Upper lobe of left lung (tissue), 4 donors: ENCODE data around the gene ADD3.

Source experiments
- CTCF ChIP-seq, 6 experiments: fragments of 450-650 bp in 4 of 6; fragments of 200-600 bp in 2 of 6; sonication (generic) in 2 of 6; IDR thresholded peaks; one replicate each; pipeline ENCODE4 v1.5.1; 2016 to 2019; ENCODE audit warnings: antibody characterized with exemption in 6 of 6
- EP300 ChIP-seq, 4 donors: sonication (generic); formaldehyde crosslinking; IDR thresholded peaks; one replicate each; pipeline ENCODE4 v1.5.1; 2017; ENCODE audit warnings: antibody characterized with exemption in 4 of 4, control low read depth in 2 of 4
- POLR2A ChIP-seq, 4 donors: fragments of 450-650 bp; IDR thresholded peaks; one replicate each; pipeline ENCODE4 v1.5.1; 2016 to 2017; ENCODE audit warnings: antibody characterized with exemption in 4 of 4, mild to moderate bottlenecking in 2 of 4
- POLR2AphosphoS5 ChIP-seq, 2 donors: sonication (generic); formaldehyde crosslinking; IDR thresholded peaks; one replicate each; pipeline ENCODE4 v1.5.1; 2017; ENCODE audit warnings: antibody characterized with exemption in 2 of 2

GRCh38 chr10:110158051-110159005, 150.5 kb downstream of the ADD3 start:
- TF ChIP-seq POLR2AphosphoS5 (IDR thresholded peaks at IDR 0.05): no peak
- TF ChIP-seq CTCF (IDR thresholded peaks at IDR 0.05): no peak
- no peak for TF ChIP-seq EP300 (IDR thresholded peaks at IDR 0.05)
- no peak for TF ChIP-seq POLR2A (IDR thresholded peaks at IDR 0.05)
